Left kidney (tissue), 2 donors: ENCODE measurements around the gene SMIM34. TPM values are rescaled to one million over a fixed set of nuclear protein-coding genes. Genes with fewer than 3 reads are reported as not detected.
"Not testable (repeated sequence)": the region's sequence is repeated elsewhere in the genome, so short reads cannot be mapped to it uniquely, and the experiment has no call there.

Experiments used
- DNase-seq: peaks from one replicate; pipeline ENCODE4 v3.0.0-alpha.2; 2013
- polyA plus RNA-seq: library from polyadenylated mRNA; unstranded; fragments of 120-200 nt; gene quantifications from one replicate; pipeline ENCODE4 v1.2.1, GENCODE V29; 2013; ENCODE audit not compliant: insufficient read length

Gene SMIM34
- polyA plus RNA-seq, 1 donor: 0.78 TPM

- not testable (repeated sequence) for DNase-seq
These were observed 49.3 kb downstream of the SMIM34 start for GRCh38 chr21:34374462-34374861.

- DNase-seq: no peak
These were observed 51.4 kb downstream of the SMIM34 start for GRCh38 chr21:34372321-34372720.

- DNase-seq: no peak
These were observed 54.0 kb downstream of the SMIM34 start for GRCh38 chr21:34369741-34370140.

Other genes starting within 250 kb of the SMIM34 start
- gene KCNE2, start 59.9 kb downstream of the SMIM34 start, polyA plus RNA-seq: 1.8 TPM
- gene SMIM11, start 48.4 kb downstream of the SMIM34 start, polyA plus RNA-seq: 5.7 TPM
- gene KCNE1, start 88.3 kb upstream of the SMIM34 start, polyA plus RNA-seq: 0.18 TPM
- gene RCAN1, start 191.2 kb upstream of the SMIM34 start, polyA plus RNA-seq: 32.5 TPM
- 2.3 TPM for gene CLIC6, start 245.0 kb upstream of the SMIM34 start, polyA plus RNA-seq